HEK293 (cell line): ENCODE data around the gene ANKFN1.

Source experiments
- CTCF ChIA-PET: fragments of 350-600 bp; formaldehyde crosslinking; extraction: SDS; loops from one replicate; lab custom pipeline; 2021; ENCODE audit warnings: antibody characterized with exemption; lab: Yijun Ruan, JAX
- POLR2A ChIA-PET: fragments of 300-600 bp; formaldehyde crosslinking; extraction: SDS; loops from one replicate; lab custom pipeline; 2020; ENCODE audit warnings: antibody characterized with exemption, inconsistent platforms; lab: Yijun Ruan, JAX
- H3K27ac ChIP-seq: fragments of 200-500 bp; sonication (Bioruptor generic); 2 replicates; pipeline ENCODE4 v1.5.1; 2014; ENCODE audit warnings: low read depth, low read length, control low read depth, inconsistent platforms; ENCODE audit errors: extremely low read depth
- H3K36me3 ChIP-seq, 2 experiments: fragments of 200-500 bp in 1 of 2; sonication (Bioruptor generic) in 1 of 2; 1 replicate in 1 of 2; 2 replicates in 1 of 2; pipeline ENCODE4 v1.5.1; 2014 to 2017; ENCODE audit warnings: inconsistent platforms in 2 of 2, low read length in 2 of 2; ENCODE audit not compliant: control insufficient read depth in 2 of 2, insufficient read depth in 1 of 2
- H3K4me1 ChIP-seq: fragments of 200-500 bp; sonication (Bioruptor generic); 2 replicates; pipeline ENCODE4 v1.5.1; 2014; ENCODE audit warnings: mild to moderate bottlenecking, low read length, inconsistent platforms; ENCODE audit not compliant: control insufficient read depth, insufficient read depth
- H3K4me3 ChIP-seq: 2 replicates; pipeline ENCODE4 v1.5.1; 2011; ENCODE audit warnings: low read depth, mild to moderate bottlenecking, control low read depth, low read length, moderate library complexity
- H3K9me3 ChIP-seq: fragments of 200-500 bp; sonication (Bioruptor generic); 2 replicates; pipeline ENCODE4 v1.5.1; 2014; ENCODE audit warnings: low read depth, low read length, inconsistent platforms; ENCODE audit not compliant: control insufficient read depth, insufficient read depth
- KLF1 ChIP-seq: fragments of 450-650 bp; formaldehyde crosslinking; IDR thresholded peaks from 2 replicates; pipeline ENCODE4 v1.5.1; 2016; ENCODE audit warnings: missing biosample characterization, missing genetic modification characterization
- SCRT2 ChIP-seq: fragments of 450-650 bp; formaldehyde crosslinking; IDR thresholded peaks from 2 replicates; pipeline ENCODE4 v1.5.1; 2016; ENCODE audit warnings: missing biosample characterization, missing genetic modification characterization
- WT1 ChIP-seq: fragments of 450-650 bp; formaldehyde crosslinking; IDR thresholded peaks from 2 replicates; pipeline ENCODE4 v1.5.1; 2016; ENCODE audit warnings: missing biosample characterization, missing genetic modification characterization
- ZFP37 ChIP-seq: fragments of 450-650 bp; formaldehyde crosslinking; IDR thresholded peaks from 2 replicates; pipeline ENCODE4 v1.5.1; 2016; ENCODE audit warnings: missing biosample characterization, missing genetic modification characterization
- ZNF18 ChIP-seq: fragments of 450-650 bp; formaldehyde crosslinking; IDR thresholded peaks from 2 replicates; pipeline ENCODE4 v1.5.1; 2016; ENCODE audit warnings: missing biosample characterization, missing genetic modification characterization
- ZNF292 ChIP-seq: fragments of 450-650 bp; formaldehyde crosslinking; IDR thresholded peaks from 2 replicates; pipeline ENCODE4 v1.5.1; 2016; ENCODE audit warnings: low read depth, missing biosample characterization, missing genetic modification characterization, borderline replicate concordance
- ZNF48 ChIP-seq: fragments of 450-650 bp; formaldehyde crosslinking; IDR thresholded peaks from 2 replicates; pipeline ENCODE4 v1.5.1; 2016; ENCODE audit warnings: missing biosample characterization, missing genetic modification characterization
- ZNF488 ChIP-seq: fragments of 450-650 bp; formaldehyde crosslinking; IDR thresholded peaks from 2 replicates; pipeline ENCODE4 v1.5.1; 2016; ENCODE audit warnings: missing biosample characterization, missing genetic modification characterization
- ZNF501 ChIP-seq: fragments of 450-650 bp; formaldehyde crosslinking; IDR thresholded peaks from 2 replicates; pipeline ENCODE4 v1.5.1; 2016; ENCODE audit warnings: missing biosample characterization, missing genetic modification characterization
- ZNF791 ChIP-seq: fragments of 450-650 bp; formaldehyde crosslinking; IDR thresholded peaks from 2 replicates; pipeline ENCODE4 v1.5.1; 2016; ENCODE audit warnings: missing biosample characterization, missing genetic modification characterization
- ZNF792 ChIP-seq: fragments of 450-650 bp; formaldehyde crosslinking; IDR thresholded peaks from 2 replicates; pipeline ENCODE4 v1.5.1; 2016; ENCODE audit warnings: missing biosample characterization, missing genetic modification characterization
- ZXDB ChIP-seq: fragments of 450-650 bp; formaldehyde crosslinking; IDR thresholded peaks from 2 replicates; pipeline ENCODE4 v1.5.1; 2016; ENCODE audit warnings: missing biosample characterization, missing genetic modification characterization
- TF ChIP-seq, protein P1 (sequence below): fragments of 450-650 bp; formaldehyde crosslinking; IDR thresholded peaks from 2 replicates; pipeline ENCODE4 v1.5.1; 2016; ENCODE audit warnings: missing biosample characterization, missing genetic modification characterization
- TF ChIP-seq, protein P2 (sequence below): fragments of 450-650 bp; formaldehyde crosslinking; IDR thresholded peaks from 2 replicates; pipeline ENCODE4 v1.5.1; 2017; ENCODE audit warnings: missing biosample characterization, missing genetic modification characterization
- TF ChIP-seq, protein P3 (sequence below): fragments of 450-650 bp; formaldehyde crosslinking; IDR thresholded peaks from 2 replicates; pipeline ENCODE4 v1.5.1; 2016; ENCODE audit warnings: missing biosample characterization, missing genetic modification characterization
- TF ChIP-seq, protein P4 (sequence below): fragments of 450-650 bp; formaldehyde crosslinking; IDR thresholded peaks from 2 replicates; pipeline ENCODE4 v1.5.1; 2016; ENCODE audit warnings: missing biosample characterization, missing genetic modification characterization
- TF ChIP-seq, protein P5 (sequence below): fragments of 450-650 bp; formaldehyde crosslinking; IDR thresholded peaks from 2 replicates; pipeline ENCODE4 v1.5.1; 2016; ENCODE audit warnings: missing biosample characterization, missing genetic modification characterization

The ANKFN1 gene

DNA sequence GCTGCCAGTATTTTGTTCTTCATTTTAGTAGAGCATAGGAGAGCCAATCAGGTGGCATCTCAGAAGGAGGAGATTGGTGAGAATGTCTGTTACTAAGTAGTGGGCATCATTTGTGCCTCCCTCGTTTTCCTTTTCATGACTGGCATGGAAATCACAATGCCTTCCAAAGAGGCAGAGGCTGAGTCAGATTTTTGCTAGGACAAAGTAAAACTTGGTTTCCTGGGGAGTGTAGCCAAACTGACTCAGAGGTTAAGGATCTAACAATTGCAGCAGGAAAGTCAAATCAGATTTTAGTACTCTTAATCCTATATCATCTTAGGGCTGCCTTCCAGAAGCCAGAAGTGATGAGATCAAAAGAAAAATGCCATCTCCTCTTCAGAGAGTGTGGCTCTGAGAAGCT lies 138.7 kb downstream of the ANKFN1 start:
- no peaks in the 10 kb centered on the region for H3K9me3 ChIP-seq
- H3K36me3 ChIP-seq, result no peaks in the 10 kb centered on the region
- TF ChIP-seq ZNF791 (tag by site-specific recombination) (no peak), SCRT2 (no peak), KLF1 (tag by site-specific recombination) (no peak), WT1 (tag by site-specific recombination) (no peak), ZNF792 (tag by site-specific recombination) (no peak)
- TF ChIP-seq, protein P1, sequence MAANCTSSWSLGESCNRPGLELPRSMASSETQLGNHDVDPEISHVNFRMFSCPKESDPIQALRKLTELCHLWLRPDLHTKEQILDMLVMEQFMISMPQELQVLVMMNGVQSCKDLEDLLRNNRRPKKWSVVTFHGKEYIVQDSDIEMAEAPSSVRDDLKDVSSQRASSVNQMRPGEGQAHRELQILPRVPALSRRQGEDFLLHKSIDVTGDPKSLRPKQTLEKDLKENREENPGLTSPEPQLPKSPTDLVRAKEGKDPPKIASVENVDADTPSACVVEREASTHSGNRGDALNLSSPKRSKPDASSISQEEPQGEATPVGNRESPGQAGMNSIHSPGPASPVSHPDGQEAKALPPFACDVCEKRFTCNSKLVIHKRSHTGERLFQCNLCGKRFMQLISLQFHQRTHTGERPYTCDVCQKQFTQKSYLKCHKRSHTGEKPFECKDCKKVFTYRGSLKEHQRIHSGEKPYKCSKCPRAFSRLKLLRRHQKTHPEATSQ (tag by site-specific recombination), result no peak
- H3K4me3 ChIP-seq, result no peak overlapping the region
- no peaks in the 10 kb centered on the region for H3K4me1 ChIP-seq
- ChIA-PET POLR2A (no interaction called here), CTCF (interaction anchor here (0.8 kb wide), 1 partner anchor 424 kb away, joined by 3 read pairs; no protein-coding TSS in a partner anchor)
- no peak overlapping the region for H3K27ac ChIP-seq

GRCh38 chr17:56292578-56292977 lies 139.3 kb downstream of the ANKFN1 start:
- POLR2A ChIA-PET, result no interaction called here
- TF ChIP-seq ZNF488, result no peak
- TF ChIP-seq, protein P2, sequence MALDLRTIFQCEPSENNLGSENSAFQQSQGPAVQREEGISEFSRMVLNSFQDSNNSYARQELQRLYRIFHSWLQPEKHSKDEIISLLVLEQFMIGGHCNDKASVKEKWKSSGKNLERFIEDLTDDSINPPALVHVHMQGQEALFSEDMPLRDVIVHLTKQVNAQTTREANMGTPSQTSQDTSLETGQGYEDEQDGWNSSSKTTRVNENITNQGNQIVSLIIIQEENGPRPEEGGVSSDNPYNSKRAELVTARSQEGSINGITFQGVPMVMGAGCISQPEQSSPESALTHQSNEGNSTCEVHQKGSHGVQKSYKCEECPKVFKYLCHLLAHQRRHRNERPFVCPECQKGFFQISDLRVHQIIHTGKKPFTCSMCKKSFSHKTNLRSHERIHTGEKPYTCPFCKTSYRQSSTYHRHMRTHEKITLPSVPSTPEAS (tag by site-specific recombination), result no peak
- no peak for TF ChIP-seq ZXDB (tag by site-specific recombination)
- TF ChIP-seq, protein P3, sequence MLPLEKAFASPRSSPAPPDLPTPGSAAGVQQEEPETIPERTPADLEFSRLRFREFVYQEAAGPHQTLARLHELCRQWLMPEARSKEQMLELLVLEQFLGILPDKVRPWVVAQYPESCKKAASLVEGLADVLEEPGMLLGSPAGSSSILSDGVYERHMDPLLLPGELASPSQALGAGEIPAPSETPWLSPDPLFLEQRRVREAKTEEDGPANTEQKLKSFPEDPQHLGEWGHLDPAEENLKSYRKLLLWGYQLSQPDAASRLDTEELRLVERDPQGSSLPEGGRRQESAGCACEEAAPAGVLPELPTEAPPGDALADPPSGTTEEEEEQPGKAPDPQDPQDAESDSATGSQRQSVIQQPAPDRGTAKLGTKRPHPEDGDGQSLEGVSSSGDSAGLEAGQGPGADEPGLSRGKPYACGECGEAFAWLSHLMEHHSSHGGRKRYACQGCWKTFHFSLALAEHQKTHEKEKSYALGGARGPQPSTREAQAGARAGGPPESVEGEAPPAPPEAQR (tag by site-specific recombination), result no peak
- no peak for TF ChIP-seq ZNF48 (tag by site-specific recombination)
- no peak for TF ChIP-seq ZFP37 (tag by site-specific recombination)
- no peak for TF ChIP-seq ZNF18
- Histone ChIP-seq H3K36me3 (no peaks in the 10 kb centered on the region), H3K27ac (no peak overlapping the region), H3K4me3 (no peak overlapping the region), H3K4me1 (no peaks in the 10 kb centered on the region), H3K9me3 (no peaks in the 10 kb centered on the region)
- CTCF ChIA-PET, result interaction anchor here (0.8 kb wide), 1 partner anchor 423 kb away, joined by 3 read pairs; no protein-coding TSS in a partner anchor

- H3K36me3 ChIP-seq, result no peaks in the 10 kb centered on the region
- ChIA-PET POLR2A (no interaction called here), CTCF (interaction anchor here (1.3 to 1.6 kb wide), 2 partner anchors 22 to 23 kb away, joined by 3 to 4 read pairs; no protein-coding TSS in a partner anchor)
- no peak overlapping the region for H3K4me3 ChIP-seq
- H3K9me3 ChIP-seq, result no peaks in the 10 kb centered on the region
- H3K4me1 ChIP-seq, result no peaks in the 10 kb centered on the region
- H3K27ac ChIP-seq, result no peak overlapping the region
- TF ChIP-seq, protein P4, sequence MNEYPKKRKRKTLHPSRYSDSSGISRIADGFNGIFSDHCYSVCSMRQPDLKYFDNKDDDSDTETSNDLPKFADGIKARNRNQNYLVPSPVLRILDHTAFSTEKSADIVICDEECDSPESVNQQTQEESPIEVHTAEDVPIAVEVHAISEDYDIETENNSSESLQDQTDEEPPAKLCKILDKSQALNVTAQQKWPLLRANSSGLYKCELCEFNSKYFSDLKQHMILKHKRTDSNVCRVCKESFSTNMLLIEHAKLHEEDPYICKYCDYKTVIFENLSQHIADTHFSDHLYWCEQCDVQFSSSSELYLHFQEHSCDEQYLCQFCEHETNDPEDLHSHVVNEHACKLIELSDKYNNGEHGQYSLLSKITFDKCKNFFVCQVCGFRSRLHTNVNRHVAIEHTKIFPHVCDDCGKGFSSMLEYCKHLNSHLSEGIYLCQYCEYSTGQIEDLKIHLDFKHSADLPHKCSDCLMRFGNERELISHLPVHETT (tag by site-specific recombination), result no peak
- TF ChIP-seq ZNF501 (tag by site-specific recombination), result no peak
- TF ChIP-seq, protein P5, sequence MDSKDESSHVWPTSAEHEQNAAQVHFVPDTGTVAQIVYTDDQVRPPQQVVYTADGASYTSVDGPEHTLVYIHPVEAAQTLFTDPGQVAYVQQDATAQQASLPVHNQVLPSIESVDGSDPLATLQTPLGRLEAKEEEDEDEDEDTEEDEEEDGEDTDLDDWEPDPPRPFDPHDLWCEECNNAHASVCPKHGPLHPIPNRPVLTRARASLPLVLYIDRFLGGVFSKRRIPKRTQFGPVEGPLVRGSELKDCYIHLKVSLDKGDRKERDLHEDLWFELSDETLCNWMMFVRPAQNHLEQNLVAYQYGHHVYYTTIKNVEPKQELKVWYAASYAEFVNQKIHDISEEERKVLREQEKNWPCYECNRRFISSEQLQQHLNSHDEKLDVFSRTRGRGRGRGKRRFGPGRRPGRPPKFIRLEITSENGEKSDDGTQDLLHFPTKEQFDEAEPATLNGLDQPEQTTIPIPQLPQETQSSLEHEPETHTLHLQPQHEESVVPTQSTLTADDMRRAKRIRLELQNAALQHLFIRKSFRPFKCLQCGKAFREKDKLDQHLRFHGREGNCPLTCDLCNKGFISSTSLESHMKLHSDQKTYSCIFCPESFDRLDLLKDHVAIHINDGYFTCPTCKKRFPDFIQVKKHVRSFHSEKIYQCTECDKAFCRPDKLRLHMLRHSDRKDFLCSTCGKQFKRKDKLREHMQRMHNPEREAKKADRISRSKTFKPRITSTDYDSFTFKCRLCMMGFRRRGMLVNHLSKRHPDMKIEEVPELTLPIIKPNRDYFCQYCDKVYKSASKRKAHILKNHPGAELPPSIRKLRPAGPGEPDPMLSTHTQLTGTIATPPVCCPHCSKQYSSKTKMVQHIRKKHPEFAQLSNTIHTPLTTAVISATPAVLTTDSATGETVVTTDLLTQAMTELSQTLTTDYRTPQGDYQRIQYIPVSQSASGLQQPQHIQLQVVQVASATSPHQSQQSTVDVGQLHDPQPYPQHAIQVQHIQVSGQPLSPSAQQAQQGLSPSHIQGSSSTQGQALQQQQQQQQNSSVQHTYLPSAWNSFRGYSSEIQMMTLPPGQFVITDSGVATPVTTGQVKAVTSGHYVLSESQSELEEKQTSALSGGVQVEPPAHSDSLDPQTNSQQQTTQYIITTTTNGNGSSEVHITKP (tag by site-specific recombination), result no peak
- no peak for TF ChIP-seq ZNF292 (tag by site-specific recombination)
Observed at GRCh38 chr17:56297184-56297583, 143.9 kb downstream of the ANKFN1 start.
